ENCODE data around the gene LRRC3B.
"Not testable (repeated sequence)": the region's sequence is repeated elsewhere in the genome, so short reads cannot be mapped to it uniquely, and the experiment has no call there.

LRRC3B gene

GRCh38 chr3:26590919-26591484 lies 31.6 kb upstream of the LRRC3B start:
- DNase-seq (ENCODE audit: low read depth): no peak
- no peak overlapping the region for H3K4me3 ChIP-seq (ENCODE audit: control insufficient read depth, low read depth, low read length)
- no peak for TF ChIP-seq CTCF (IDR thresholded peaks at IDR 0.05; ENCODE audit: control insufficient read depth, insufficient read depth, low read depth, low read length, missing control alignments)

GRCh38 chr3:26591926-26592325 lies 30.6 kb upstream of the LRRC3B start:
- TF ChIP-seq CTCF (IDR thresholded peaks at IDR 0.05; ENCODE audit: control insufficient read depth, insufficient read depth, low read depth, low read length, missing control alignments): no peak
- no peak for DNase-seq (ENCODE audit: low read depth)
- H3K4me3 ChIP-seq (ENCODE audit: control insufficient read depth, low read depth, low read length): no peak overlapping the region

- no peak overlapping the region for H3K4me3 ChIP-seq (ENCODE audit: control insufficient read depth, low read depth, low read length)
- no peak for TF ChIP-seq CTCF (IDR thresholded peaks at IDR 0.05; ENCODE audit: control insufficient read depth, insufficient read depth, low read depth, low read length, missing control alignments)
- DNase-seq (ENCODE audit: low read depth): no peak
Observed at GRCh38 chr3:26592451-26592850, 30.1 kb upstream of the LRRC3B start.

- no peak for TF ChIP-seq CTCF (IDR thresholded peaks at IDR 0.05; ENCODE audit: control insufficient read depth, insufficient read depth, low read depth, low read length, missing control alignments)
- H3K4me3 ChIP-seq (ENCODE audit: control insufficient read depth, low read depth, low read length): no peak overlapping the region
- DNase-seq (ENCODE audit: low read depth): no peak
Observed at GRCh38 chr3:26596335-26596734, 26.2 kb upstream of the LRRC3B start.

- not testable (repeated sequence) for DNase-seq (ENCODE audit: low read depth); H3K4me3 ChIP-seq (ENCODE audit: control insufficient read depth, low read depth, low read length)
Observed at GRCh38 chr3:26603311-26603710, 19.3 kb upstream of the LRRC3B start.

GRCh38 chr3:26603771-26604170 lies 18.8 kb upstream of the LRRC3B start:
- H3K4me3 ChIP-seq (ENCODE audit: control insufficient read depth, low read depth, low read length): not testable (repeated sequence)

GRCh38 chr3:26614006-26614685 lies 8.4 kb upstream of the LRRC3B start:
- TF ChIP-seq CTCF (IDR thresholded peaks at IDR 0.05; ENCODE audit: control insufficient read depth, insufficient read depth, low read depth, low read length, missing control alignments): no peak
- H3K4me3 ChIP-seq (ENCODE audit: control insufficient read depth, low read depth, low read length): no peak overlapping the region
- no peak for DNase-seq (ENCODE audit: low read depth)

More at GRCh38 chr3:26603771-26604170, 18.8 kb upstream of the LRRC3B start:
- DNase-seq (ENCODE audit: low read depth): not testable (repeated sequence)

- no peak for TF ChIP-seq CTCF (IDR thresholded peaks at IDR 0.05; ENCODE audit: control insufficient read depth, insufficient read depth, low read depth, low read length, missing control alignments)
- DNase-seq (ENCODE audit: low read depth): no peak
- H3K4me3 ChIP-seq (ENCODE audit: control insufficient read depth, low read depth, low read length): no peak overlapping the region
Observed at GRCh38 chr3:26621176-26621575, 1.4 kb upstream of the LRRC3B start.

All from AG09309 (cell line).